ENCODE results near the gene HS6ST2. TPM values are rescaled to one million over a fixed set of nuclear protein-coding genes. Genes with fewer than 3 reads are reported as not detected.

HS6ST2 gene
- total RNA-seq, 4 donors from 2014 or later = 0.14 to 1.1 TPM; not detected in 2

DNA sequence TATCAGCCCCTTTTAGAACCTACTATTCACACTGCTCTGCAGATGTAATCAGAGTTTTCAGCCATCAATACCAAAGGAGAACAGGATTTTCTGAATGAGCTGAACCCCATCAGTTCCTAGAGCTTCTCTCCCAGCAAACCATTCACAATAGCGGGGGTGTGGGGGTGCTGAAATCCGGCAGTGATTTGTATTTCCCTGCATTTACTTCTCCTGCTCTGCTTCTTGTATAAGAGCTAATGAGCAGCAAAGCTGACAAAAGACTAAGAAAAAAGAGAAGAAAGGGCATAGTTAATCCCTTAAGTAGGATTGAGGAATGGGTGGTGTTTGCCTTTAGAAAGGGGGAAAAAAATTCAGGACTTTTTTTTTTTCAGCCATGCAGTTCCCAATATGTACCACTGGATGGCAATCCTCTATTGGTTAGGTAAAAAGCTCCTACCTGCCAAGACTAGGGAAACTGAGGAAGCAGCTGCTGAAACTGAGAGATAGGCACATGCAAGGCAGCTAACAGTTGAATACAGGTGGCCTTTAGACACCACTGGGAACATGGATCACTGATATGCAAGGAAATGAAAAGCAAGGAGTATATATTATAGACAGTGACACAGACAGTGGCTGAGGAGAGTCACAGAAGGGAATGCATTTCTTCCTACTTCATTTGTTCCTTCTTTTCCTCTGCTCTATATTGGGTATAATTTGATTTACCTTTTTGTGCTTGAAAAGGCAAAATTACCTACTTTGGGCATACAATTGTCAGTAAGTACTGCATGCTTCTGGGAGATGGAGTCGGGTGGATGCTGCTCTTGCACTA is 217.9 kb downstream of the HS6ST2 start:
- intact Hi-C loops (cut with DNase I; ENCODE audit: low total_unique reads) (no loop called here), in situ Hi-C loops (cut with MboI; ENCODE audit: low pct_ligation_motif_present in 1 of 4, low pct_unique_long_range_greater_than_20kb in 1 of 4, low sequenced_read_pairs in 3 of 4) (no loop called here)
- WGBS, 2 donors (ENCODE audit: low coverage in 1 of 2) = 75 to 85% methylated on average over 2 to 3 of the region's 3 CpGs
- Histone ChIP-seq H3K9me3 (no peaks in the 10 kb centered on the region), H3K27me3 (no peaks in the 10 kb centered on the region), H3K36me3 (no peaks in the 10 kb centered on the region), H3K4me3 (no peak overlapping the region), H3K4me1 (no peaks in the 10 kb centered on the region), H3K27ac (no peak overlapping the region)
- no peak for TF ChIP-seq POLR2A (IDR thresholded peaks at IDR 0.05)
- TF ChIP-seq, protein P1, sequence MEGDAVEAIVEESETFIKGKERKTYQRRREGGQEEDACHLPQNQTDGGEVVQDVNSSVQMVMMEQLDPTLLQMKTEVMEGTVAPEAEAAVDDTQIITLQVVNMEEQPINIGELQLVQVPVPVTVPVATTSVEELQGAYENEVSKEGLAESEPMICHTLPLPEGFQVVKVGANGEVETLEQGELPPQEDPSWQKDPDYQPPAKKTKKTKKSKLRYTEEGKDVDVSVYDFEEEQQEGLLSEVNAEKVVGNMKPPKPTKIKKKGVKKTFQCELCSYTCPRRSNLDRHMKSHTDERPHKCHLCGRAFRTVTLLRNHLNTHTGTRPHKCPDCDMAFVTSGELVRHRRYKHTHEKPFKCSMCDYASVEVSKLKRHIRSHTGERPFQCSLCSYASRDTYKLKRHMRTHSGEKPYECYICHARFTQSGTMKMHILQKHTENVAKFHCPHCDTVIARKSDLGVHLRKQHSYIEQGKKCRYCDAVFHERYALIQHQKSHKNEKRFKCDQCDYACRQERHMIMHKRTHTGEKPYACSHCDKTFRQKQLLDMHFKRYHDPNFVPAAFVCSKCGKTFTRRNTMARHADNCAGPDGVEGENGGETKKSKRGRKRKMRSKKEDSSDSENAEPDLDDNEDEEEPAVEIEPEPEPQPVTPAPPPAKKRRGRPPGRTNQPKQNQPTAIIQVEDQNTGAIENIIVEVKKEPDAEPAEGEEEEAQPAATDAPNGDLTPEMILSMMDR (IDR thresholded peaks at IDR 0.05) = peak; percentile 36 to 48 (median 45)
- DNase-seq = no peak

DNA sequence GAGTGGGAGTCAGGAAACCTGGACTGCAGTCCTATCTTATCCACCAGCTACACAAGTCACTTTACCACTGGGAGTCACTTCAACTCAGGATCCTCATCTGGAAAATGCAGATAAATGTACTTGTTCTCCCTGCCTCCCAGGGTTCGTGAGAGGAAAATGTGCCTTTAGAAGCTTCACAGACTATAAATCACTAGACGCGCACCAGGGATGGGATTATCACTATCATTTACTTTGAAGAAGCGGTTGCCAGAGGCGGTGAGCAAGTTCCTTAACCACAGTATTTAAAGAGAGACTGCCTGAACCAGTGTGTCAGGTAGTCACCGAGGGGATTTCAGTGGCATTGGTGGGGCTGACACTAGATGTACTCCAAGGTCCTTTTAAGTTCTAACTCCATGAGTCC is 219.5 kb downstream of the HS6ST2 start:
- Histone ChIP-seq H3K27ac (no peak overlapping the region), H3K27me3 (no peaks in the 10 kb centered on the region), H3K36me3 (no peaks in the 10 kb centered on the region), H3K4me1 (no peaks in the 10 kb centered on the region), H3K4me3 (no peak overlapping the region), H3K9me3 (no peaks in the 10 kb centered on the region)
- TF ChIP-seq EP300 (IDR thresholded peaks at IDR 0.05; ENCODE audit: low read depth) = no peak
- no peak for TF ChIP-seq POLR2AphosphoS5 (IDR thresholded peaks at IDR 0.05)
- TF ChIP-seq, protein P1 (IDR thresholded peaks at IDR 0.05) = no peak
- TF ChIP-seq POLR2A (IDR thresholded peaks at IDR 0.05) = no peak
- in situ Hi-C loops (cut with MboI; ENCODE audit: low pct_ligation_motif_present in 1 of 4, low pct_unique_long_range_greater_than_20kb in 1 of 4, low sequenced_read_pairs in 3 of 4) (no loop called here), intact Hi-C loops (cut with DNase I; ENCODE audit: low total_unique reads) (no loop called here)
- 88% methylated on average over 6 of the region's 6 CpGs; no CpG with 5 or more reads in 1 of the 2 donors for WGBS, 2 donors (ENCODE audit: low coverage in 1 of 2)
- DNase-seq = no peak

DNA sequence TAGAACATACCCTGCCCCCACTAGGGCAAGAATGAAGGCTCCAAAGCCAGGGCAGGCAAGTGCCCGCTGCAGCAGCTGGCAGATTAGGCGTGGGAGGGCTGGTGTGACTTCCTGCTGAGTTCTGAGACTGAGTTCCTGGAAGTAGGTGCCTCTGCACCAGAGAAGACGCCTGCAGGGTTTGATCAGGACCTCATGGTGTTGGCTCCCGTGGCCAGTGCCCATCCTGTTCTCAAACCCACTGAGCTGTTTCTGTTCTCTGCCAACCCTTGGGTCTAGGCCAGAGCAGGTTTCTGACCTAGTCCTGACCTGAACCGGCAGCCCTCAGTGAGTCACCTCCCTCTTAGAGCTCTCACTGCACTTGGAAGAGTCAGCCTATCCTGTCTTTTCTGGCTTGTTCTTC is 220.7 kb downstream of the HS6ST2 start:
- no peak overlapping the region for H3K4me3 ChIP-seq
- intact Hi-C loops (cut with DNase I; ENCODE audit: low total_unique reads) = no loop called here
- H3K27me3 ChIP-seq = no peaks in the 10 kb centered on the region
- no peaks in the 10 kb centered on the region for H3K36me3 ChIP-seq
- no peaks in the 10 kb centered on the region for H3K4me1 ChIP-seq
- in situ Hi-C loops (cut with MboI; ENCODE audit: low pct_ligation_motif_present in 1 of 4, low pct_unique_long_range_greater_than_20kb in 1 of 4, low sequenced_read_pairs in 3 of 4) = no loop called here
- no peak overlapping the region for H3K27ac ChIP-seq
- DNase-seq = no peak
- WGBS, 2 donors (ENCODE audit: low coverage in 1 of 2) = 41% methylated on average over 5 of the region's 5 CpGs; no CpG with 5 or more reads in 1 of the 2 donors
- H3K9me3 ChIP-seq = no peaks in the 10 kb centered on the region
- TF ChIP-seq POLR2AphosphoS5 (IDR thresholded peaks at IDR 0.05) = no peak
- TF ChIP-seq, protein P1 (IDR thresholded peaks at IDR 0.05) = no peak
- no peak for TF ChIP-seq EP300 (IDR thresholded peaks at IDR 0.05; ENCODE audit: low read depth)
- no peak for TF ChIP-seq POLR2A (IDR thresholded peaks at IDR 0.05)

- H3K36me3 ChIP-seq = no peaks in the 10 kb centered on the region
Observed at GRCh38 chrX:132732236-132732635, 226.2 kb downstream of the HS6ST2 start.

More at GRCh38 chrX:132732236-132732635, 226.2 kb downstream of the HS6ST2 start:
- no peak for TF ChIP-seq EP300 (IDR thresholded peaks at IDR 0.05; ENCODE audit: low read depth)
- no peak for TF ChIP-seq POLR2AphosphoS5 (IDR thresholded peaks at IDR 0.05)
- TF ChIP-seq POLR2A (IDR thresholded peaks at IDR 0.05) = no peak
- TF ChIP-seq, protein P1 (IDR thresholded peaks at IDR 0.05) = no peak
- no peak for DNase-seq
- intact Hi-C loops (cut with DNase I; ENCODE audit: low total_unique reads) (no loop called here), in situ Hi-C loops (cut with MboI; ENCODE audit: low pct_ligation_motif_present in 1 of 4, low pct_unique_long_range_greater_than_20kb in 1 of 4, low sequenced_read_pairs in 3 of 4) (no loop called here)
- H3K4me1 ChIP-seq = no peaks in the 10 kb centered on the region
- no peak overlapping the region for H3K4me3 ChIP-seq
- WGBS, 2 donors (ENCODE audit: low coverage in 1 of 2) = 67 to 68% methylated on average over 3 to 4 of the region's 4 CpGs
- H3K27ac ChIP-seq = no peak overlapping the region
- no peaks in the 10 kb centered on the region for H3K27me3 ChIP-seq
- no peaks in the 10 kb centered on the region for H3K9me3 ChIP-seq
